Measurements from ENCODE around the gene NOSIP.

DNA sequence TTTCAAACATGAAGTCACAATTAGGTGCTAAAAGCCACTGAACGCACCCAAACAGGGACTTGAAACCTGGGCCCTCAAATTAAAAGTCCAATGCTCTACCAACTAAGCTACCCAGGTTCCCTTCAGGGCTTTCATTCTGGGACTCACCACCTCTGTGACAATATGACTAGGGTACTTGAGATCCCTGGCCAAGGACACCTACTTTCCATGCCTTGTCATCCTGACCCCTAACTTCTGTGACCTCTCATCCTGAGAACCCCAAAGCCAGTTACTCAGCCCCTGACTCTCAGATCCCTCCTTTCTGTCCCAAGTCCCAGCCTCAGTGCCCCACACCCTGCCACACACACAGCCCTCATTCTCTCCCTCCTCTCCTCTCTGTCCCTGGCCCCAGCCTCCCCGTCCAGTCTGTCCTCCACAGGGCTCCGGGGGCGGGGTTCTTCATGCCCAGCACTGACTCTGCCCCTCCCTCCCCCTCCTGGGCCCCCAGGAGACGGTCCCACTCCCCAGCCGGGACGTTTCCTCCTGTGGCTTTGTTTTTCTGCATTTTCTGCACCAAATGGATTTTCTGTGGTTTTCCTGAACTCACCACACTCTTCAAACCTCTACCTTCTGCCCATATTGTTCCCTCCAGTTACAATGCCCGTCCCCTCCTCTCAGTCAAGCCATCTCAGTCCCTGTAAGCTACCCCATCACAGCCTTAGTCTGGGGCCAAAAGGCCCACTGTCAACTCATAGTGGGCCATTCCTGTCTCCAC lies 45.5 kb downstream of the NOSIP start:
- TF ChIP-seq, protein P1, sequence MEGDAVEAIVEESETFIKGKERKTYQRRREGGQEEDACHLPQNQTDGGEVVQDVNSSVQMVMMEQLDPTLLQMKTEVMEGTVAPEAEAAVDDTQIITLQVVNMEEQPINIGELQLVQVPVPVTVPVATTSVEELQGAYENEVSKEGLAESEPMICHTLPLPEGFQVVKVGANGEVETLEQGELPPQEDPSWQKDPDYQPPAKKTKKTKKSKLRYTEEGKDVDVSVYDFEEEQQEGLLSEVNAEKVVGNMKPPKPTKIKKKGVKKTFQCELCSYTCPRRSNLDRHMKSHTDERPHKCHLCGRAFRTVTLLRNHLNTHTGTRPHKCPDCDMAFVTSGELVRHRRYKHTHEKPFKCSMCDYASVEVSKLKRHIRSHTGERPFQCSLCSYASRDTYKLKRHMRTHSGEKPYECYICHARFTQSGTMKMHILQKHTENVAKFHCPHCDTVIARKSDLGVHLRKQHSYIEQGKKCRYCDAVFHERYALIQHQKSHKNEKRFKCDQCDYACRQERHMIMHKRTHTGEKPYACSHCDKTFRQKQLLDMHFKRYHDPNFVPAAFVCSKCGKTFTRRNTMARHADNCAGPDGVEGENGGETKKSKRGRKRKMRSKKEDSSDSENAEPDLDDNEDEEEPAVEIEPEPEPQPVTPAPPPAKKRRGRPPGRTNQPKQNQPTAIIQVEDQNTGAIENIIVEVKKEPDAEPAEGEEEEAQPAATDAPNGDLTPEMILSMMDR (IDR thresholded peaks at IDR 0.05): no peak
- no peak for TF ChIP-seq POLR2A (IDR thresholded peaks at IDR 0.05)
